Smooth muscle cell (in vitro differentiated cells): ENCODE data around the gene ZNF641. TPM values are rescaled to one million over a fixed set of nuclear protein-coding genes. Genes with fewer than 3 reads are reported as not detected.

Experiments
- DNase-seq: peaks from one replicate; lab custom pipeline; 2025; ENCODE audit not compliant: unreplicated experiment; lab: John Stamatoyannopoulos, UW
- H2AFZ ChIP-seq: fragments of 200-600 bp; sonication (generic); 2 replicates; pipeline ENCODE4 v1.6.0; 2016; ENCODE audit warnings: antibody characterized with exemption, low read depth, mild to moderate bottlenecking
- H3F3A ChIP-seq: fragments of 200-600 bp; sonication (generic); 2 replicates; pipeline ENCODE4 v1.6.0; 2017; ENCODE audit warnings: antibody characterized with exemption, low read depth
- H3K27ac ChIP-seq: fragments of 200-600 bp; sonication (generic); 2 replicates; pipeline ENCODE4 v1.5.1; 2016; ENCODE audit warnings: low read depth, mild to moderate bottlenecking
- H3K27me3 ChIP-seq: fragments of 200-600 bp; sonication (generic); 2 replicates; pipeline ENCODE4 v1.6.1; 2016; ENCODE audit warnings: low read depth, mild to moderate bottlenecking
- H3K36me3 ChIP-seq: fragments of 200-600 bp; sonication (generic); 2 replicates; pipeline ENCODE4 v1.5.1; 2016; ENCODE audit warnings: low read depth
- H3K4me1 ChIP-seq: fragments of 200-600 bp; sonication (generic); 2 replicates; pipeline ENCODE4 v1.5.1; 2016; ENCODE audit warnings: low read depth
- H3K4me2 ChIP-seq: fragments of 200-600 bp; sonication (generic); 2 replicates; pipeline ENCODE4 v1.6.0; 2016; ENCODE audit warnings: mild to moderate bottlenecking
- H3K4me3 ChIP-seq: fragments of 200-600 bp; sonication (generic); 2 replicates; pipeline ENCODE4 v1.5.1; 2016; ENCODE audit warnings: mild to moderate bottlenecking
- H3K79me2 ChIP-seq: fragments of 200-600 bp; sonication (generic); 2 replicates; pipeline ENCODE4 v1.6.0; 2016; ENCODE audit warnings: low read depth, mild to moderate bottlenecking
- H3K9ac ChIP-seq: fragments of 200-600 bp; sonication (generic); 2 replicates; pipeline ENCODE4 v1.6.0; 2016; ENCODE audit warnings: low read depth
- H3K9me3 ChIP-seq: fragments of 200-600 bp; sonication (generic); replicated peaks from 2 replicates; pipeline ENCODE4 v1.5.1; 2016; ENCODE audit warnings: low read depth
- H4K20me1 ChIP-seq: fragments of 200-600 bp; sonication (generic); 2 replicates; pipeline ENCODE4 v1.6.0; 2016; ENCODE audit warnings: low read depth
- WGBS: methylation state at CpG from one replicate; pipeline ENCODE4 v1.1.7; 2016; ENCODE audit warnings: low lambda C conversion rate; 5-methylcytosine and 5-hydroxymethylcytosine counted together
- polyA plus RNA-seq: library from polyadenylated mRNA; unstranded; fragments of >200 nt; fragmentation: Nextera tagmentation; extraction: Ambion mirVana; gene quantifications from 2 replicates; pipeline ENCODE4 v1.2.1, GENCODE V29; 2016
- total RNA-seq: library from RNA; depleted of rRNA; stranded (reverse); fragments of >200 nt; gene quantifications from 2 replicates; pipeline ENCODE4 v1.2.3, GENCODE V29; 2014
- TF ChIP-seq, protein P1 (sequence below): fragments of 200-600 bp; sonication (generic); IDR thresholded peaks from 2 replicates; pipeline ENCODE4 v1.5.1; 2017; ENCODE audit warnings: borderline replicate concordance, mild to moderate bottlenecking, antibody characterized with exemption; ENCODE audit not compliant: insufficient read depth, poor library complexity, severe bottlenecking

ZNF641 gene
- total and polyA plus RNA-seq, 2 experiments from 2014 or later = 19.4 to 28.1 TPM

DNA sequence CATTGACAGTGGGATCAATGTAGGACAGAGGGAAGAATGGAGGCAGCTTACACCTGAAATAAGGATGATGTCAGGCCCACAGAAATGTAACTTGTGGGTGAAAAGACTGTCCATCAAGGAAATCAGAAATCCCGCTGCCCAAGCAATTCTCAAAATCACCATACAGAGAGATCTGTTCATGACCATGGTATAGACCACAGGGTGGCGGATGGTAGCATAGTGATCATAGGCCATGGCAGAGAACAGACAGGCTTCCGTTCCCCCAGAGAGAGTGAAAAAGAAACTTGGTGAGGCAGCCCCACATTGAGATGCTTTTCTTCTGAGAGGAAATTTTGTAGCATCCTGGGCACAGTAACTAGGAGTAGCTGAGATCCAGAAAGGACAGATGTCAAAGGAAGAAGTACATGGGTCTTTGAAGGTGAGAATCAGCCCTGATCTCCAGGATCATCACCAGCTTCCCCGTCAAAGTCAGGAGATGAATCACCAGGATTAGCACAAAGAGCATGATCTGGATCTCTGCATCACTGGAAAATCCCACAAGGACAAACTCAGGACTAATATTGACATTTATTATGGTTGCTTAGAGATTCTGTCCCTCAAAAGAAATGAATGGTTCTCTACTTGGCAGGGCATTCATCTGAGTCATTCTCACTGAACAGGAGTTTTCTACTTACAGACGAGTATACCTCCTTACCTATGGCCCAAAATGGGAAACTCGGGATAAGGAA is 5.5 kb upstream of the ZNF641 start:
- Histone ChIP-seq H2AFZ (no peak overlapping the region), H3K4me2 (no peak overlapping the region), H3K79me2 (peaks cover 4% of the 10 kb centered on the region), H3K36me3 (no peaks in the 10 kb centered on the region), H3F3A (peaks cover 18% of the 10 kb centered on the region), H3K9me3 (no peaks in the 10 kb centered on the region), H3K27ac (peak overlapping the region; percentile 80), H3K4me3 (no peak overlapping the region), H3K9ac (peak overlapping the region; percentile 49), H4K20me1 (no peaks in the 10 kb centered on the region), H3K27me3 (no peaks in the 10 kb centered on the region), H3K4me1 (peaks cover 10% of the 10 kb centered on the region)
- 69% methylated on average over 6 of the region's 6 CpGs for WGBS
- TF ChIP-seq, protein P1, sequence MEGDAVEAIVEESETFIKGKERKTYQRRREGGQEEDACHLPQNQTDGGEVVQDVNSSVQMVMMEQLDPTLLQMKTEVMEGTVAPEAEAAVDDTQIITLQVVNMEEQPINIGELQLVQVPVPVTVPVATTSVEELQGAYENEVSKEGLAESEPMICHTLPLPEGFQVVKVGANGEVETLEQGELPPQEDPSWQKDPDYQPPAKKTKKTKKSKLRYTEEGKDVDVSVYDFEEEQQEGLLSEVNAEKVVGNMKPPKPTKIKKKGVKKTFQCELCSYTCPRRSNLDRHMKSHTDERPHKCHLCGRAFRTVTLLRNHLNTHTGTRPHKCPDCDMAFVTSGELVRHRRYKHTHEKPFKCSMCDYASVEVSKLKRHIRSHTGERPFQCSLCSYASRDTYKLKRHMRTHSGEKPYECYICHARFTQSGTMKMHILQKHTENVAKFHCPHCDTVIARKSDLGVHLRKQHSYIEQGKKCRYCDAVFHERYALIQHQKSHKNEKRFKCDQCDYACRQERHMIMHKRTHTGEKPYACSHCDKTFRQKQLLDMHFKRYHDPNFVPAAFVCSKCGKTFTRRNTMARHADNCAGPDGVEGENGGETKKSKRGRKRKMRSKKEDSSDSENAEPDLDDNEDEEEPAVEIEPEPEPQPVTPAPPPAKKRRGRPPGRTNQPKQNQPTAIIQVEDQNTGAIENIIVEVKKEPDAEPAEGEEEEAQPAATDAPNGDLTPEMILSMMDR = no peak
- no peak for DNase-seq

DNA sequence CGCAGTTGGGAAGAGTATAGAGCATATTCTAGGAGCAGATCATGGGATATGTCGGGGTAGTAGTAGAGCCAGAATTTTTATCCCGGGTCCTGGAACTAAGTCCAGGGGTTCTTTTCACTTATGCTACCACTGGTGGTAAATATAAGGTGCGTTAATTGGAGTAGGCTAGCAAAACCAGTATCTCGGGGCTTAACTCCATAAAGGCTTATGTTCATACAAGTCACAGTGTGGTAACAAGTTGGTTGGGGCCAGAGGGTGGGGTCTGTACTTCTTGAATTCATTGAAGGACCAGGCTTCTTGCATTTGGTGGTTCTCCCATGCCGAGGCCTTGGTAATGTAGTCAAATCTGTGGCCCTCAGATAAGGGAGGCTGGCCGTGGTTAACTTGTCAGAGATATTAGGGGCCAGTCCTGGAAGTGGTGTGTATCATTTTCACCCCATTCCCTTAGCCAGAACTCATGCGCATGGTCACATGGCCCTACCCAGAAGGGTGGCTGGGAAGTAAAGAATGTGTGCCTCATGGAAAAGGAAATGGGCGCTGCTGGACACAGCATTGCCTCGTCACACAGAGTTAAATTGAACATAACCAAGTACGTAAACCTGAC is 1.5 kb upstream of the ZNF641 start:
- peaks cover 15% of the 10 kb centered on the region for H3K4me1 ChIP-seq
- H3K4me2 ChIP-seq = peak overlapping the region; percentile 88
- H3K9ac ChIP-seq = peak overlapping the region; percentile 88
- no peaks in the 10 kb centered on the region for H3K27me3 ChIP-seq
- no peak for DNase-seq
- no peaks in the 10 kb centered on the region for H4K20me1 ChIP-seq
- peak overlapping the region; percentile 92 for H3K27ac ChIP-seq
- H3K79me2 ChIP-seq = peaks cover 34% of the 10 kb centered on the region
- no peak overlapping the region for H2AFZ ChIP-seq
- H3K4me3 ChIP-seq = peak overlapping the region; percentile 72
- peaks cover 22% of the 10 kb centered on the region for H3F3A ChIP-seq
- WGBS = 84% methylated on average over 11 of the region's 11 CpGs
- H3K36me3 ChIP-seq = no peaks in the 10 kb centered on the region
- H3K9me3 ChIP-seq = no peaks in the 10 kb centered on the region
- TF ChIP-seq, protein P1 = no peak

DNA sequence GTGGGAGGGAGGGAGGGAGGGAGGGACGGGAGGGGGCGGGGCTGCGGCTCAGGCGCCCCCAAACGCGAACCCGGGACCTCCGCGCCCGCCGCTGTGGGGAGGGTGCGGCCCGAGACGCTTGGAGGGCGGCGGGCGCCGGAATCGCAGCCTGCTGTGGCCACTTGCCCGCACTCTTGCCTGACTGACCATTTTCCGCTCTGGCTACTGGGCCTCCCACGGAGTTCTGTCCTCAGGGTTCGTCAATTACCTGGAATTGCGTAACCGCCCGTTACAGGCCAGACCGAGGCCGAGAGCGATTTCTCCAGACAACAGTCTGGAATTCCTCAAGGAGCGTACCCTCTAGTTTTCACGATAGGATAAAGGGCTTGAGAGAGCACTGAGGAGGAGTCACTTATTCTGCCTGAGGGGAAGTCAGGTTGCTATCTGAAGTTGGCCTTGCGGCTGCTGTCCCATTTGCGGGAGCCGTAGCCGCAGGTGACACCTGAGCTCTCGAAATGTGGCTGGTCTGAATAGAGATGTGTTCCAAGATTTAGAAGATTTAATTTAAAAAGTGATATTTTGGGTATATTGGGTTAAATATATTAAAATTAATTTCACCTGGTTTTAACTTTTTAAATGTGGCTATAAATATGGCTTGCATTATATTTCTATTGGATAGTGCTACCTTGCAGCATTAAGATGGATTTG is 446 bp upstream of the ZNF641 start:
- H3K9ac ChIP-seq = peak overlapping the region; percentile 88
- under 1% methylated on average over 25 of the region's 36 CpGs for WGBS
- DNase-seq = no peak

More for the DNA sequence above, 446 bp upstream of the ZNF641 start:
- H3F3A ChIP-seq = peaks cover 24% of the 10 kb centered on the region
- H3K79me2 ChIP-seq = peaks cover 38% of the 10 kb centered on the region
- H2AFZ ChIP-seq = peak overlapping the region; percentile 83
- H3K27ac ChIP-seq = peak overlapping the region; percentile 92
- H4K20me1 ChIP-seq = no peaks in the 10 kb centered on the region
- H3K36me3 ChIP-seq = no peaks in the 10 kb centered on the region
- peak overlapping the region; percentile 72 for H3K4me3 ChIP-seq
- H3K9me3 ChIP-seq = no peaks in the 10 kb centered on the region
- no peaks in the 10 kb centered on the region for H3K27me3 ChIP-seq
- peak overlapping the region; percentile 88 for H3K4me2 ChIP-seq
- H3K4me1 ChIP-seq = peaks cover 15% of the 10 kb centered on the region
- TF ChIP-seq, protein P1 = no peak
